ENCODE data around the gene TMPRSS11E.
"Not testable (repeated sequence)": the region's sequence is repeated elsewhere in the genome, so short reads cannot be mapped to it uniquely, and the experiment has no call there.

The TMPRSS11E gene

GRCh38 chr4:68447201-68447600 is at the start of gene TMPRSS11E:
TSS of gene TMPRSS11E (plus strand) at chr4:68447463. CDS start at chr4:68447513, 50 bp downstream.
- no peak for DNase-seq

GRCh38 chr4:68399306-68399705 is 48.0 kb upstream of the TMPRSS11E start:
- no peak for DNase-seq

GRCh38 chr4:68401231-68401630 is 46.0 kb upstream of the TMPRSS11E start:
- no peak for DNase-seq

- DNase-seq: no peak
These were observed 43.1 kb upstream of the TMPRSS11E start for GRCh38 chr4:68404153-68404552.

- DNase-seq: not testable (repeated sequence)
These were observed 41.4 kb upstream of the TMPRSS11E start for GRCh38 chr4:68405718-68406478.

GRCh38 chr4:68406479-68406859 is 40.8 kb upstream of the TMPRSS11E start:
- no peak for DNase-seq

- DNase-seq: not testable (repeated sequence)
These were observed 40.0 kb upstream of the TMPRSS11E start for GRCh38 chr4:68407015-68407867.

GRCh38 chr4:68407868-68408190 is 39.4 kb upstream of the TMPRSS11E start:
- DNase-seq: no peak

- no peak for DNase-seq
These were observed 37.1 kb upstream of the TMPRSS11E start for GRCh38 chr4:68410149-68410548.

- no peak for DNase-seq
These were observed 36.6 kb upstream of the TMPRSS11E start for GRCh38 chr4:68410643-68411042.

GRCh38 chr4:68412031-68412430 is 35.2 kb upstream of the TMPRSS11E start:
- not testable (repeated sequence) for DNase-seq

- no peak for DNase-seq
These were observed 30.7 kb upstream of the TMPRSS11E start for GRCh38 chr4:68416591-68416990.

- DNase-seq: no peak
These were observed 20.7 kb upstream of the TMPRSS11E start for GRCh38 chr4:68426516-68426915.

GRCh38 chr4:68430337-68430736 is 16.9 kb upstream of the TMPRSS11E start:
- no peak for DNase-seq

- DNase-seq: no peak
These were observed 14.9 kb upstream of the TMPRSS11E start for GRCh38 chr4:68432320-68432719.

- DNase-seq: no peak
These were observed 13.7 kb upstream of the TMPRSS11E start for GRCh38 chr4:68433582-68433981.

GRCh38 chr4:68434277-68434676 is 13.0 kb upstream of the TMPRSS11E start:
- no peak for DNase-seq

GRCh38 chr4:68434836-68435235 is 12.4 kb upstream of the TMPRSS11E start:
- no peak for DNase-seq

GRCh38 chr4:68445111-68445510 is 2.2 kb upstream of the TMPRSS11E start:
- no peak for DNase-seq

- no peak for DNase-seq
These were observed 4.3 kb downstream of the TMPRSS11E start for GRCh38 chr4:68451246-68452211.

- DNase-seq: no peak
These were observed 12.8 kb downstream of the TMPRSS11E start for GRCh38 chr4:68460085-68460484.

- DNase-seq: no peak
These were observed 14.5 kb downstream of the TMPRSS11E start for GRCh38 chr4:68461790-68462189.

GRCh38 chr4:68462691-68463090 is 15.4 kb downstream of the TMPRSS11E start:
- DNase-seq: no peak

Measured in activated CD4-positive, alpha-beta T cell treated with anti-CD3 and anti-CD28 coated beads, Interleukin-2, amount 50 U/mL, for 48 hours (primary cell).